ENCODE results near the gene TMEM63A.
"Not testable (repeated sequence)": the region's sequence is repeated elsewhere in the genome, so short reads cannot be mapped to it uniquely, and the experiment has no call there.

DNA sequence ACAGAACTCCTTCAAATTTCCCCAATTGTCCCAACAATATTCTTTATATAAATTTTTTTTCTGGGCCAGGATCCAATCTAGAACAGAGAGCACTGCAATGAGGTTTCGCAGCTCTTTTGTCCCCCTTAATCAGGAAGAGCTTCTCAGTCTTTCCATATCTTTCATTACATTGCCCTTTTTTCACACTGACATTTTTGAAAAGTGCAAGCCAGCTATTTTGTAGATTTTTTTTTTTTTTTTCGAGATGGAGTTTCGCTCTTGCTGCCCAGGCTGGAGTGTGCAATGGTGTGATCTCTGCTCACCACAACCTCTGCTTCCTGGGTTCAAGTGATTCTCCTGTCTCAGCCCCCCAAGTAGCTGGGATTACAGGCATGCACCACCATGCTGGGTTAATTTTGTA, 75.4 kb downstream of the TMEM63A start:
- TF ChIP-seq, protein P1, sequence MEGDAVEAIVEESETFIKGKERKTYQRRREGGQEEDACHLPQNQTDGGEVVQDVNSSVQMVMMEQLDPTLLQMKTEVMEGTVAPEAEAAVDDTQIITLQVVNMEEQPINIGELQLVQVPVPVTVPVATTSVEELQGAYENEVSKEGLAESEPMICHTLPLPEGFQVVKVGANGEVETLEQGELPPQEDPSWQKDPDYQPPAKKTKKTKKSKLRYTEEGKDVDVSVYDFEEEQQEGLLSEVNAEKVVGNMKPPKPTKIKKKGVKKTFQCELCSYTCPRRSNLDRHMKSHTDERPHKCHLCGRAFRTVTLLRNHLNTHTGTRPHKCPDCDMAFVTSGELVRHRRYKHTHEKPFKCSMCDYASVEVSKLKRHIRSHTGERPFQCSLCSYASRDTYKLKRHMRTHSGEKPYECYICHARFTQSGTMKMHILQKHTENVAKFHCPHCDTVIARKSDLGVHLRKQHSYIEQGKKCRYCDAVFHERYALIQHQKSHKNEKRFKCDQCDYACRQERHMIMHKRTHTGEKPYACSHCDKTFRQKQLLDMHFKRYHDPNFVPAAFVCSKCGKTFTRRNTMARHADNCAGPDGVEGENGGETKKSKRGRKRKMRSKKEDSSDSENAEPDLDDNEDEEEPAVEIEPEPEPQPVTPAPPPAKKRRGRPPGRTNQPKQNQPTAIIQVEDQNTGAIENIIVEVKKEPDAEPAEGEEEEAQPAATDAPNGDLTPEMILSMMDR (IDR thresholded peaks at IDR 0.05), result not testable (repeated sequence)
- not testable (repeated sequence) for TF ChIP-seq POLR2AphosphoS5 (IDR thresholded peaks at IDR 0.05; ENCODE audit: insufficient read depth in 1 of 2, low read depth in 1 of 2); POLR2A (IDR thresholded peaks at IDR 0.05)
